Activated CD4-positive, alpha-beta T cell treated with anti-CD3 and anti-CD28 coated beads, Interleukin-2, amount 50 U/mL, for 4 hours (primary cell): Measurements from ENCODE around the gene EHD4.
A peak's percentile ranks its signal among the peaks of the same experiment; 100 is the strongest.

Experiments used
- DNase-seq, 2 experiments: peaks; one replicate each; pipeline ENCODE4 v3.0.0-alpha.2; 2020

The EHD4 gene

DNA sequence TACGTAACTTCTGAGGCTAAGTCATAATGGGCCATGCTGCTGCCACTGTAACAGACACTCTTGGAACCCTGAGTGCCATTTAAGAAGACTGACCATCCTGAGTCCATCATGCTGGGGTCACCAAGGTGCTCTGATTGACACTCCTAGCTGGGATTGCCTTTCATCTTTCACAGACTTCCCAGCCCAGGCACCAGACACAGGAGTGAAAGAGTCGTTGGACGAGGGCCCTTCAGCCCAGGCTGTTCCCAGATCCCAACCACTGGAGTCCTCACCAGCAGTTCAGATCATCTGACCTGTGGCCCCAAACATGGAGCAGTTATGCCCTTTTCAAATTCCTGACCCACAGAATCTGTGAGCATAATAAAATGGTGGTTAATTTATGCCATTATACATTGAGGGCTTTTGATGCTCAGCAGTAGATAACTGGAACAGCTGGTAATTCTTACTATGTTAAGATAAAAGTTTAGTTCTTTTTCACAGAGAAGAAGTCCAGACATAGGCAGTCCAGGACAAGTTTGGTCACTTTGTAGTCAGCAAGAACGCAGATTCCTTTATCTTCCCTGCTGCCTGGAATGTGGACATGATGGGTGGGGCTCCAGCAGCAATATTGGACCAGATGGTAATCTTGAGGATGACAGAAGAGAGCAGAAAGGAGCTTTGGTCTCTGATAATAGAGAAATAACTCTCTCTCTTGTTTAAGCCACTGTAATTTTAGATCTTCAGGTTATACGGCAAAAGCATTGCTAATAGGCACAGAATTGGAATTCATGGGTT, 7.3 kb upstream of the EHD4 start:
- no peak for DNase-seq

DNA sequence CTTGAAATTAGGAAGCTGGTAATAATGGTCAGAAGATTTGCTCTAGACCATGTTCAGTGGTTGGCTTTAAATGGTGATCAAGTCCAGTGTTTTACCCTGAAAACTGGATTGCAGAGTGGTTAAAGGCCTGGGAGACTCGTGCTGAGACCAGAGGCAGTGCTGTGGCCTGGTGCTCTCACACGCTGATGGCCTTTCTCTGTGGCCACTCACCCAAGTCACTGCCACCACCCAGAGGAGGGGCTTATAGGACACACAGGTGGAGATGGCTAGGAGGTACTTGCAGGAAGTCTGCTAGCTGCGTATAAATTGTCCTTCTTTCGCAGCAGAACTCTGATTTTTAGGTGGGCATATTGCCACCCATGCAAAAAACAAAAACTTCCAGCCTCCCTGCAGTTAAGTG, 6.2 kb upstream of the EHD4 start:
- no peak for DNase-seq

DNA sequence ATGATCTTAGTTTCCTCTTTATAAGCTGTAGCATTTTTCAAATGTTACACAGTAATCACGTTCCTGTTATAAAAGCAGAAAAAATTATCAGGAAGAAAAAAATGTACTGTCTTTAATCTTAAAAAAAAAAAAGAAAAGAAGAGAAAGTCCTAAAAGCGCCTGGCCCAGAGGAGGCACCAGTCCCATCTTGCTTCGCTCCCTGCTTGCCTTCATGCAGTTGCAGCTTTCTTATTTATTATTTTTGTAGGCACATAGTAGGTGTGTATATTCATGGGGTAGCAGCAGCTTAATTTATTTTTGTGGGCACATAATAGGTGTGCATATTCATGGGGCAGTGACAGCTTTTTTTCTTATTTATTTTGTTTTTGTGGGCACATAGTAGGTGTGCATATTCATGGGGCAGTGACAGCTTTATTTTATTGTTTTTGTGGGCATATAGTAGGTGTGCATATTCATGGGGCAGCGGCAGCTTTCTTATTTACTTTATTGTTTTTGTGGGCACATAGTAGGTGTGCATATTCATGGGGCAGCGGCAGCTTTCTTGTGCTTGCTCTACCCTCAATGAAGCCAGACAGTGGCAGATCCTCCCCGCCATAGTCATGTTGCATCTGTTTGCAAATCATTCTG, 5.5 kb upstream of the EHD4 start:
- DNase-seq = no peak

DNA sequence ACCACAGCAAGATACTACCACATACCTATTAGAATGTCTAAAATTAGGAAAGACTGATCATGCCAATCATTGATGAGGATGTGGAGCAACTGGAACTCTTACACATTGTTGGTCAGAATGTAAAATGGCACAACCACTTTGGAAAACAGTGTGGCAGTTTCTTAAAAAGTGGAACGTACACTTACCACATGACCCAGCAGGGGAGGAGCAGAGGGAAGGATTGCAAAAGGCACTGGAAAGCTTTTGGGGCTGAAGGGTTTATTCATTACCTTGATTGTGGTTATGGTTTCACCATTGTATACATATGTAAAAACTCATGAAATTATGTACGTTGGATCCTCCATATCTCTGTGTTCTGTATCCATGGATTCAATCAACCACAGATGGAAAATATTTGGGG, 3.3 kb upstream of the EHD4 start:
- no peak for DNase-seq

DNA sequence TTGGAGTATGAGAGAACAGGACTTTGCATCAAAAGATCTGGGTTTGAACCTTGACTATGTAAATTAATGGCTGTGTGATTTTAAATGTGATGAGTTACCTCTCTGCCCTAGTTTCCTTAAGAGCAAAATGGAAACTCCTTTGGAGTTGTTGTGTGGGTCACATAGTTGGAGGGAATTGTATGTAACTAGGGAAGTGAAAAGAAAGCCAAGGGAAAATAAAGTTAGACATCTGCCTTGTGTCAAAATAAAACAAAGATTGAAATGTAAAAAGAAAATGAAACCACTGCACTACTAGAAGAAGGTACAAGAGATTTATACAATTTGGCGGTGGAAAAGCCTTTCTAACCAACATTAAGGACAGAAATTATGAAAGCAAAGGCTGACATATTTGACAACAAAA, 1.7 kb upstream of the EHD4 start:
- DNase-seq = no peak

DNA sequence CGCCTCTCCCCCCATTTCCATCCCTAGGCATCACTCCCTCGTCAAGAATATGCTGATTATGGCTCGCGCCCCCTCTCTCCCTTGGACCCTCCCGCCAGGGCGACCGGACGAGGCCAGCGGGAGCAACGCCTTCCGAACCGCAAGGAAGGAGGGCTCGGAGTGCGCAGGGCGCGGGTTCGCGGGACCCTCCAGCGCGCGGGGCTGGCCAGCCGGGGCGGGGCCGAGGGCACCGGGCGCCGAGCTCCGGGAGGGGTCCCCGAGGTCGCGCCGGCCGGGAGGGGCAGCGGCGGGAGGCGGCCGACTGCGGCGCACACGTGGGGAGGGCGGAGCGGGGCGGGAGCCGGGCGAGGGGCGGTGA, 483 bp downstream of the EHD4 start:
- no peak for DNase-seq

DNA sequence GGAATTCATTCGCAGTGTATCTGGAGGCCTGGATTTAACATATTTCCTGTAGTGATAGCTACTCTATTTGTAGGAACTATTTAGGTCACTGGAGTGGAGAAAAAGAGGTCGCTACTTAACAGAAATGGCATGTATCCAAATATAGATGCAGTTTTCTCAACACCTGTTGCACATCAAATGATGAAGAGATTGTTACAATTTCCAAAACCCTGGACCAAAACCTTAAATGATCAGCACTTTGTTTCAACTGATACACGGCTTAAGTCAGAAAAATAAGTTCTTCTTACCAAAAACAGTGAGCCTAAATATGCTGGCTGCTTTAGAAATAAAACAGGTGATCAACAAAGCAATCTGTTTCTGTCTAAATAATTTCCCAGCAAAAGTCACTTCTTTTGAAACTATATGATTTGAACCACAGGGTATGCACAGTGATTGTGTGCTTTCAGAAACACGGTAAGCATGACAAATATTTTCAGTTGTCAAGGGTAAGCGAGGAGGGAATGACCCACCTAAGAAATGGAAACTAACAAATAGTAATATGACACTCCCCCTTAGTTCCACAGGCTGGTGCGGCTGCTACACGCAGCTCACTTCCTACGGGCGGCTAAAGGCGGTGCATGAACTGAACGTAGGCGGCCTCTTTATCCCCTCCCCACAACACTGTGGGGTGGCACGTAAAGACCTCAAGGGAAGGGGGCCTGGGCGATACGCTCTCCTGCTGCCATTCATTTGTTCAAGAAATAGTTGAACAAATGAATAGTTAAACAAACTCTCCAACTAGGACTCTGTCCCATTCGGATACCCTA, 1.1 kb downstream of the EHD4 start:
- DNase-seq = peak; percentile 72 to 74

DNA sequence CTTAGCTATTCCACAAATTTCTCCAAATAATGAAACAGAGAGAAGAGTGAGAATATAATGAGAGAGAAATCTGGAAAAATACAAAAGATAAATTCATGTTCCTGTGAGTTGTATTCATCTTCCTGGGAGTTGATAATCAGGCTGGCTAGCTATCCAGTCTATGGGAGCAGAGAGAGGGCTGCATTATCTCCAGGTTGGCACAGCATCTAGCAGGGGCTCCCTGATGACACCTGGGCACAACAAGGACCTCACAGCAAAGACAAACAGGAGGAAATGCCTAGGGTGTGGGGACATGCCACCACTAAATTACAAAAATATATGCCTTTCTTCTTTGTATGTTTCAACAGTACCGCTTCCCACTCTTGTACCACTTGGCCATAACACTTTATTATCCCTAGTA, 1.9 kb downstream of the EHD4 start:
- no peak for DNase-seq

DNA sequence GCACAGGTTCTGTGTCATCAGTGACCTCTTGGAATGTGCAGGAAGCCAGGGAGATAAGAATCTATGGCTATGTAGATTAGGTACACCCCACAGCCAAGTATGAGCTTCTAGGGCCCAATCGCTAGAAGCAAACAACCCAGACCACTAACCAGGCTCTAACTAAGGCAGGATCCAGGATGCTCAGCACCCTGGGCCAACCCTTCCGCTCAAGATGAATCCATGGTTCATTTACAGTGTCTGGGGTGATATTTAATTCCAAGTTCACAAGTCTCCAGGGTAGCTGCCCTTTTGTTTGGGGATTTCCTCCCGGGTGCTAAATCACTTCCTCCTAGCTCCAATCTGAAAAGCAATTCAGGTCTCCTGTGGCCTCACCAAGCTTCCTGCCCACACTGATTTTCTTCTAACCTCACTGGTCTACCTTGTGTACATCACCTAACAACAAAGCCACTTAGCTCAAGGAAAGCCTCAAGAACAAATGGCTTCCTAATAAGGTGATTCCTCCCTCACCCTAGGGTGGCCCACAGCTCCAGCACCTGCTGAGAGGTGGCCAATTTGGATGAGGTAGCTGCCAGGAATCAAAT, 2.4 kb downstream of the EHD4 start:
- peak in 1 of 2 experiments; percentile 7 for DNase-seq

DNA sequence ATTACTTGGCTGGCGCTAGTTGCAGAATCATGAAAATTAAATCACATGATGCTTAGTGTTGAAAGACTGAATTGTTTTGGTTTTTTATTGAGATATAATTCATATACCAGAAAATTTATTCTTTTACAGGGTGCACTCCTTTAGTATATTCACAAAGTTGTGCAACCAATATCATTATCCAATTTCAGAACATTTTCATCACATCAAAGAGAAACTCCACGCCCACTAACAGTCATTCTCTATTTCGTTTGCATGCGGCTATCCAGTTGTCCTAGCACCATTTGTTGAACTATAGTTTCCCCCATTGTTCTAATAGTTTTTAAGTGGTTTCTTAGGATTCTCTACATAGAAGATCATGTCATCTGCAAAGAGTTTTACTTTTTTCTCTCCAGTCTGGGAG, 3.7 kb downstream of the EHD4 start:
- DNase-seq = no peak

DNA sequence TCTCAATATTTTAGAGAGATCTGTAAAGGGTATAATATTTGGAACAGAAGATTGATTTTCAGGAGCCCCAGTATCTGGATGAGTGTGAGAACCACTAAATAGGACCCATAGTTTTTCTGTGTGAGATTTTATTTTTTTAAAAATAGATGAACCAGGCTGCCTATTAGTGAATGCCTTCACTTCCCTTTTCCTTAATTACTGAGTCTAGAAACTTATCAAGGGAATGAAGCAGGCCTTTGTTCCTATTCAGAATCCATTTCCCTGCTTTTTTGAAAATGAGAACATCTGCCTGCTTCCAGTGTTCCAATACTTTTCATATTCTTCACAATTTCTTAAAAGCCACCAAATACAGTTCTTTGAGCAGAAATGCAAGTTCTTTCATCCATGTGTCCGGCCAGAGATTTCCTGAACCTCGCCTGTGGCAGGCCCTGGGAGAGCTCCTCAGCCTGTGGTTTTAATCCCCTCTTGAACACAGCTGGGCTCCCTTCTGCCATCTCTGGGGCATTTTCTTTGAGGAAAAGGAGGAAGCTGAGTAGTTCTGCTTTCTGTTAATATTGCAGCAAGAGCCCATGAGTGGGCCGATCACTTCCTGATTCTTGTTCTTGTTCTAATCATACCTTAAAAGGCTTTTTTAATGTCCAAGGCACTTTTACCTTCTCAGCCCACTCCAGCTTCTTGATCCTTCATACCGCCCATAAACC, 4.7 kb downstream of the EHD4 start:
- DNase-seq = no peak

DNA sequence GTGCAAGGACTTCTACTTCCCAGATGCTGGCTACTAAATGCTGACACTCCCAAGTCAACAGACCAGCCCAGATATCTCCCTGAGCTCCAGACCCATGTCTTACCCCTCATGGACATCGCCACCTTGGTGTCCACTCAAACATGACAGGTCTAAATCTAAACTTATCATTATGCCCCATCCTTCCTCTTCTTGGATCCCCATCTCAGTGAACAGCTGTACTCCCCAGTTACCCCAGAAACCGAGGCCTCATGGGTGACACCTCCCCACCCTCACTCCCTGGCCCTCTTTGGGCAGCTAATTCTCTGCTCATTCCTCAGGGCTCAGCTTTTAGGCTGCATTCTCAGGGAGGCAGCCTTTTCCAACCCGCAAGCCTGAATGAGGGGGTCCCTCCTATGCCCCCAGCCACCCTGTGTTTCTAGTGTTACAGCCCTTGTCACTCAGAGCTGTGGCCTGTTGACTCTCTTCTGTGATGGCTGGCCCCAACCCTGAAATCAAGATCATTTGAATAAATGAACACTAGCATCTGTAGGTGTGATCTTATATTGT, 5.4 kb downstream of the EHD4 start:
- DNase-seq = no peak

DNA sequence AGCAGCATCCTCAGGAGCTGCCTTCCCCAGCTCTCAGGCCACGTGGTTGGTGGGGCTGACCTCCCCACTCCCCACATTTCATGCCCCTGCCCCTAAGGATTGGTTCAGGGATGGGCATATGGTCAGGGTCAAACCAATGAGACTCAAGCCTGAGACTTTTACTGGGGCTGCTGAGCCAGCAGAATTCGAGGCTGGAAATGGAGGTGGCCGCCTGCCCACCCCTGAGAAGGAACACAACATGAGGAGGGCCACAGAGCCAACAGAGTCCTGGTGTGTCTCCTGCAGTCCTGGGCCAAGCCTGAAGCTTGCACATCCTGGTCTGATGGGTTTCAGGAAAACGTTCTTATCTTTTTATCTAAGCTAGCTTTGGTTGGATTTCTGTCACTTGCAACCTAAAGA, 5.9 kb downstream of the EHD4 start:
- DNase-seq = no peak

DNA sequence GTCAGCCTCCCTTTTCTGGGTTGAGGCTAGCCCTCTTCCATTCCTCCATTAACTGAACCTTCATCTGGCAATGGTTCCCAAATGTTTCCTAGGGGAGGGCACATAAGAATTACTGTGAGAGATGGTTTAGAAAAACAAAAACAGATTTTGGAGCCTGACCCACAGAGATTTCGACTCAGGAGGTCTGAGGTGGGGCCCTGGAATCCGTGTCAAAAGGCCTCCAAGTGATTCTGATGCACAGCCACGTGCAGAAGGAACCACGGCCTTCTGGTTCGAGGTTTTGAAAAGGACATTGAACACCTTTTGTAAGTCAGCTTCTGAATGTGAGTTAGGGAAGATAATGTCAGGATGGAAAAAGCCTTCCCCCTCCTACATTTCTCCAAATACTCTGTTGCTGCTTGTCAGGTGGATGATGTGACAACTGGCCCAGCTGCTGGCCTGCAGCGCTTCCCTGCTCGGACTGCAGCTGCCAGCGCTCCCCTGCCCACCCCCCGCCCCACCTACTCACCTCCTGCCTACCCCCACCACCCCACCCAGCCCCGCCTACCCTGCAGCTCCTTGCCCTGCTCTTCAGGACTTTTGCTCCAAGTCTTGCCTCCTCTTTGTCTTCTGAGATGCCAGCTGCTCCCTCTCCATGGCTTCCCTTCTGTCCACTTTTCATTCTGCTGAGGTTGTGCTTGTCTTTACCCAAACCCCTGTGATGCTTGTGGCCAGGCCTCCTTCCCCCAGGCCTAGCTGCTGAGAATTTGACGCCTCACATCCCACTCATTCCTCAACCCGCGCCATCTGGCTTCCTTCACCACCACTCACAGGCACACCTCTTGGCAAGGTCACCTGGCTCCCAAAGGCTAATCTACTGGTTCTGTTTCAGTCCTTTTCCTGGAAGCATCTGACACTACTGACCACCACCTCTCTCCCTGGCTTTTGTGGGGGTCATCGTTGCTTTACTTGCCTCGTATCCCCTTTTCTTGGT, 6.6 kb downstream of the EHD4 start:
- DNase-seq = no peak

DNA sequence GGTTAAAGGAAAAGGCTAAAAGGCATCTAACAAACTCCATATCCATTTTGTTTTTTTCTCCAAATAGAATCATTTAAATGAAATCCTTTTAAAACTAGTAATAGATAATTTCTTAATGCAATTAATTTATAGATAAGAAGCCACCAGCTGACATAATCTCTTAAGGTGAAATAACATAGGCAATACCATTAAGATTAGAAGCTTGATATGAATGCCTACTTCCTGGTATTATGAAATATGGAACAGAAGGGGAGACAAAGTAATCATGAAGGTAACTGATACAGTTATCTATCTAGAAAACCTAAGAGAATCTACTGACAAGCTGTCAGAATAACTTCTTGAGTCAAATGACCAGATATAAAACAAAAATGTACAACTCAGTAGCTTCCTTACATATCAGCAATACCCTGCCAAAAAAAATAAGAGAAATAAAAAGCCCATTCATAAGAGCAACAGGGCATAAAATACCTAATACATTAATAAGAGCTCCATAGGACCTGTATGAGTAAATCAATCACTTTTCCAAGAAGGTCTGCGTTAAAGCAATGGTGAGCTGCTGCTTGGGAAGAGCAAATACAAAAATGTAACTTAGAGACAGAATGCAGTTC, 10.7 kb downstream of the EHD4 start:
- DNase-seq = no peak

DNA sequence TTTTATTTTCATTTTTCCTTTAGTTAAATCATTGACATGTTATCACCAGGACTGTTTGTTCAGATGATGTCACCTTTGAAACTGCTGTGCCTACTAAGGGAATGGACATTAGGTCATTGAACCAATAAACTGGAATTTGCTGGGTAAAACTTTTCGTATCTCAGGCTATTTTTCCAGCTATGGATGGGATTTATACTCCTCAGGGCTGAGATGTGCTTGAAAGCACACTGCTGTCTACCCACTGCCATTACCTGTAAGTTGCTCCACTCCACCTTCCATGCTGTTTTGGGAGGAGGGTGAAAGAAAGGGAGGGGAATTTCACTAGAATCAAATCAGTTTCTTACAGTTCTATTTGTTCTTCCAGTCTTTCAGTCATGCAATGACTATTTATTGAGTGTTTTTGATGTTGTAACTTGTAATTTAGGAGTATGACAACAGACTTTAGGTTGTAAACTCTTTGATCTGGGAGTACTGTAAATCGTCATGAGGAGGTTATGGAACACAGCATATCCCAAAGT, 11.3 kb downstream of the EHD4 start:
- DNase-seq = no peak

DNA sequence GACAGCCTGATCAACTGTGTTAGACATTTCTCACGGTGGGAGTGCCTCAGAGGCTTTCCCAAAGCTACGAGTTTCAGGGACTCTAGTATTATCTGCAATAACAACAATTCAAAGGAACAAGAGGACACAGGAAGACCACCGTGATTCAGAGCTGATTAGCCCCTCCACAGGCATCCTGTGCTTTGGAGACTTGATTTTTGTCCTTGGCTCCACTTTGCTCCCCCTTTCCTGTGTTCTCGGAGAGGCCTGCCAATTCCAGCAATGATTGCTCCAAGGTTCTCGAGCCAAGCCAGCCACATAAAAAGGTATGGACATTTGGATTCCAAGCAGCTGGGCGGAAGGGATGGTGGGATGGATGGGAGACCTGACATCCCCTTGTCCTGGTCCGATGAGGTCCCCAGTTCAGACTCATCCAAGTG, 14.3 kb downstream of the EHD4 start:
- DNase-seq = no peak

DNA sequence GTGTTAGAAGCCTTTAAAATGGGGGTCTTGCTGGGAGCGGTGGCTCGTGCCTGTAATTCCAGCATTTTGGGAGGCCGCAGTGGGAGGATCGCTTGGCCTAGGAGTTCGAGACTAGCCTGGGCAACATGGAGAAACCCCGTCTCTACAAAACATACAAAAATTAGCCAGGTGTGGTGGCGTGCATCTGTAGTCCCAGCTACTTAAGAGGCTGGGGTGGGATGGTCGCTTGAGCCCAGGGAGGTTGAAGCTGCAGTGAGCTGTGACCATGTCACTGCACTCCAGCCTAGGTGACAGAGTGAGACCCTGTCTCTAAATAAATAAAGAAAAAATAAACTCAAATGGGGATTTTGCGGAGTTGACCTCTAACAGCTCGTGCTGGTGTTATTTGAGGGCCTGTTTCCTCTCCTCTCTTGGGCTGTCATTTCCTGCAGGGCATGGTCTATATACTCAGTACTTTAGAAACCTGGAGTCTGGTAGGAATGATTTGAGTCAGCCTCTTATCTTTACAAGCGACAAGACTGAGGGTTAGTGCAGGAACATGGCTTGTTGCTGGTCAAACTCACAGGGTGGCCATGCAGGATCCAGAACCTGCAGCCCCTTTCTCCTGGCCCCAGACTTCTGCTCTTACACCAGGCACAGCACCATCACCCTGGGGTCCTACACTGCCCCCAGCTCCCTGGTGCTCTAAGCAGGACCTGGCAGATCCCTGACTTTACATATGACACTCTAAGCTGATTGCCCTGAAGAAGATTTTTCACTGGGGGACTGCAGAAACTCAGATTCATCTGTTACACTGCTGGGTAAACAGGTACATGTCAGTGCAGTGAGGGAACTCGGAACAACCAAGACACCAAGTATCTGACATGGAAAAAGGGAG, 15.1 kb downstream of the EHD4 start:
- DNase-seq = no peak

DNA sequence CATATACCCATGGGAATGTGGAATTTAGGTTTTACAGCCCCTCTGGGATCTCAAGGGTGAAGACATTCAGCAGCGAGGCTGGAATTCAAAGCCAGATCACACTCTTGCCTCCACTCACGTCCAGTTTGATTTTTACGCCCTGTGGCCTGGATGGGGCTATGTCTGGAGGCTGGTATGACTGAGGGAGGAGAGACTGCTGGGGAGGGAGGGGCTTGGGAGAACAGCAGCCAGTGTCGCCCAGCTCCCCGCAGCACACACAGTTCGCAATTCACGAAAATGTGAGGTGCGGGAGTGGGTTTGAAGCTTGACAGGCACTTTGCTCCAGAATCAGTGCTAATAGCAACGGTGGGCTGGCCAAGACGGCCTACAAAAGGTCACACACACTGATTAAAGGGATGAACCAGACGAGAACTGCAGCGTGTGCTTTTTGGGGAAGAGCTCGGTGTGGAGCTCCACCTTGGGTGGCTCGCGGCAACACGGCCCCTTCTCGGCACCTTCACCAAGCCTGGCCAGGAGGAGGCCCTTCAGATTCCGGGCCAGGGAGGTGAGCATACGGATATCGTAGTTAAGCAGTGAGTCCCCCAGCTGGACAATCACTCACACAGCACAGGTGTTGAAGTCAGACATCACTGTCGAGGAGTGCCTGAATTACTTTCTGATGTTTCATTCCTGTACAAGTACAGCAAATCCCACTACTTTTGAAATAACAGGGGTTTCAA, 16.4 kb downstream of the EHD4 start:
- no peak for DNase-seq
